Fibroblast of skin of left biceps (primary cell): ENCODE results near the gene PRKG1.
"Not testable (repeated sequence)": the region's sequence is repeated elsewhere in the genome, so short reads cannot be mapped to it uniquely, and the experiment has no call there.

Experiments
- DNase-seq, 2 experiments: peaks; one replicate each; pipeline ENCODE4 v3.0.0-alpha.2; 2013; ENCODE audit warnings: low read depth in 2 of 2

PRKG1 gene

DNA sequence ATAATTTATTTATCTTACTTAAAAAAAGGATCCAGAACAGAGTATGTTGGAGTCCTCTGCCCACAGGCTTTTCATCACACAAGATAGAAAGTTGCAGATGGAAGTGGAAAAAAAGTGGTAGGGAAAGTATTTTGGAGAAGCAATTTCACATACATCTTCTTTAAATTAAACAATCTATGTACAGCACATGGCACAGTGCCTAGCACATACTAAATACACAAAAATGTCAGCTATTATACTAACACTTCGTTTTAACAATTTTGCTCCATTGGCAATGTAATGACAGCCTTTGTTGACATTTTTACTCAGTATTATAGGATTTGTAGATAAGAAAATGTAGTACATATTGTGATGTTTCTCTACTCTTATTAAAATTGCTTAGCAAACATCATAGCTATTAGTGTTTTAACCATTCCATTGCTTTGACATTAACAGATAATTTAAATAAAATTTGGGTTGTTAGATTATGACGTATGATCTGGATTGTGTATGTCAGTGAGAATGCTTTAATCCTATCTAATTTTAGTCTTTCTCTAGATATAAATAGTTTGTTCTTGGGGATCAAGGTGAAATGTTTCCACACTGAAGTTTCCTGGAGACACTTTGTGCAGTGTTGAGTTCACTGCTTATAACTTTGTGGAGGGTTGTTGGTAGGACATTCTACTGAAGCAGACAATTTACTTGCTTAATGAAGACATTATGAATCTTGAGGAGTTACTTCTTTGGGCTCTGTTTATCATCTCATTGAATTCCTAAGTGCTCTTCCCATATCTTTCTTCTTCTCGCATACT, 1037.0 kb downstream of the PRKG1 start:
- DNase-seq: peak; percentile 23 to 38

- no peak for DNase-seq
Observed at GRCh38 chr10:52115823-52116222, 1041.5 kb downstream of the PRKG1 start.

DNA sequence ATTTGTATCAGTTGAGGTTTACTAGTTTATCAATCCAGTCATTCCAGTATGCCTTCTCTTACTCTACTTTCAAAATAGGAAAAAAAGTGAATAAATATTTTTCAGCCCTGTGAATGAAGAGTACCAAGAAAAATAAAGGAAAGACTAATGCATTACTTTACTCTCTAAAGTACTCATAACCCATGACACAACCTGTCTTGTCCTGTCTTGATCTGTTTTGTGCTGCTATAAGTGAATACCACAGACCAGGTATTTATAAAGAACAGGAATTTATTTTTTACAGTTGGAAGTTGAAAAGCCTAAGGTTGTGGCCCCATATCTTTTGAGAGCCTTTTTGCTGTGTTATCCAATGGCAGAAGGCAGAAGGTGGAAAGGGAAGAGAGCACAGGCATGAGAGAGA, 1045.2 kb downstream of the PRKG1 start:
- no peak for DNase-seq

GRCh38 chr10:52121688-52122087, 1047.4 kb downstream of the PRKG1 start:
- no peak for DNase-seq

DNA sequence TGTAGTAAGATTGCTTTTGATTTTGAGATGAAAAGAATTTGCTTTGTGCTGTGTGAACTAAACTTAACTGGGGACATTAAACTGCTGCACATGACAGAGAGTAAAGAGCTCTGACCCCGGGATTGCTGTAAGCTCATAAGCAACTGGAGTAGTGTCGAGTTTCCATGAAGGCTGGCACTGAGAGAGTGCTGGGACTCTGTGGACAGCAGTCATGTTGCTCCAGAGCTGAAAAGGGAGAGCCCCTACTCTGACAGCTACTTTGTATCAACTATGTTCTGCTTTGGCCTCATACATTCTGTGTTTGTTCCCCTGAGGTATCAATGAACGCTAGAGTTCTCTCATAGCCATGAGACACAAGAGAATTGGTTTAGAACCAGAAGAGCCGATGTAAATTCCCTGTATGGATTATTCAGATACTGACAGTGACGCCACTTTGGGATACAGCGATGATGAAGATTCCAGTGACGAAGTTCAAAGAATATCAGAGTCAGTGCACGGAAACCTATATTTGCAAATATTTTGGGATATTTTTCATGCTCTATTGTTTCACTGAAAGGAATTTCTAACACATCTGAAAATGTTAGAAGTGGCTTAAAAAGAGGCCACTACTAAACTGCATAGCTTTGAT, 1053.9 kb downstream of the PRKG1 start:
- DNase-seq: no peak

DNA sequence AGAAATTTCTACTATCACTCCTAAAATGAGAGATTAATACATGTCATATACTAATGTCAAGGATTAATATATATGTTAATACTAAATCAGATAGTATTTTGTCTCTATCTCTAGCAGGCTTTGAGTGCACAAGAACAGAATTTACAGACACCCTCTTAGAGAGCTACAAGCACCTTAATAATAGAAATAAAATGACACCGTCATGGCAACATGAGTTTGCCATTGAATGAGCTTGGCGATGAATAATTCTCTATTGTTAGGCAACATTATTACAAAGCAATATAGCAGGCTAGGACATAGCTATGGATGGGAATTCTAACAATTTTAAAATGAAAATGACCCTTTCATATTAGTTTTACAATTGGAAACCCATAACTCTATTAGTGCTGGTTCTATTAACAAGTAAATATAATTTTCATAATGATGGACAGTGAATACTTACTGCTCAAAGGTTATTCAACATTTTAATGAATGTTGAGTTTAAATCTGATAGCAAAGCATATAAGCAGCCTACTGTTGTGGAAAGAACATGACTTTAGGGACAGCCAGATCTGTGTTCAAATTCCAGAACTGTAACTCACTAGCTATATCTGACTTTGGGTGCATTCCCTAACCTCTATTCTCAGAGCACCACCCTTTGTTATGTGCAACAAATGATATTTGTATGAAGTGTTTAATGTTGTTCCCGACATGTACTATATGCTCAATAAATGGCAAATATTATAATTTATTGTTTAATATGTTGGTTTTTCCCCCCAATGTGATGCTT, 1055.3 kb downstream of the PRKG1 start:
- DNase-seq: no peak

- no peak for DNase-seq
Observed at GRCh38 chr10:52135101-52135500, 1060.8 kb downstream of the PRKG1 start.

- no peak for DNase-seq
Observed at GRCh38 chr10:52136921-52137320, 1062.6 kb downstream of the PRKG1 start.

DNA sequence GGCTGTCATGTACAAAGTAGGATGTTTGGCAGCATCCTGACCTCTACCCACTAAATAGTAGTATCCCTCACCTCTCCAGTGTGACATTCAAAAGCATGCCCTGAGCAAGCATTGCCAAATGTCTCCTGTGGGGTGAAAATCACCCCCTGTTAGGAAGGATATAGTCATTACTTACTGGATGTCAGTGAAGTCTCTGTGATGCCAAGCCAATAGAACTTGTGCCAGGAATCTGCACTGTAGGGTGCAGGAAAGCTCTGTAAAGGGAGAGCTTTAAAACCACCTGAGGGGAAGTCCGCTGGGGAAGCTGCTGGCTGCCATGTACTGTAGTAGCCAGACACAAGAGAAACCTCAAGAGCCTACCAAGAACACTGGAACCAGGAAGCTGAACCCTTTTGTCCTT, 1069.1 kb downstream of the PRKG1 start:
- no peak for DNase-seq

DNA sequence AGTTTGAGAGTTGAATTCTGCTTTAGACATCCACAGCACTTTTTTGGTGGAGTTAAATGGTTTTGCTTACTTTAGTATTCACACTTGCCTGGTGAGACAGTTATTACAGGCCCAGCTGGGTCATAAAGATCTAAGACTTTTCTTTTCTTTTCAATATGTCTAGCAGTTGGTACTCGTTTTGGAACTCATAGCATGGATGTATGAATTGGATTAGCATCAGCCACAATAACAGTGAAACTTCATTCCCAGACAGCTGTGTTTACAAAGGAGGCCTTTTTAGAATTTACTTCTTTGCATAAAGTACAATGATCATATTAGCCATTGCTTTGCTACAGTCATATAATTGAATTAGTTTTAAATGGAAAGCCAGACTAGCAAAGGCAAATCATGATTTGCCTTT, 1071.3 kb downstream of the PRKG1 start:
- no peak for DNase-seq

- DNase-seq: peak; percentile 3 to 4
Observed at GRCh38 chr10:52146766-52147165, 1072.5 kb downstream of the PRKG1 start.

- no peak for DNase-seq
Observed at GRCh38 chr10:52170776-52171175, 1096.5 kb downstream of the PRKG1 start.

DNA sequence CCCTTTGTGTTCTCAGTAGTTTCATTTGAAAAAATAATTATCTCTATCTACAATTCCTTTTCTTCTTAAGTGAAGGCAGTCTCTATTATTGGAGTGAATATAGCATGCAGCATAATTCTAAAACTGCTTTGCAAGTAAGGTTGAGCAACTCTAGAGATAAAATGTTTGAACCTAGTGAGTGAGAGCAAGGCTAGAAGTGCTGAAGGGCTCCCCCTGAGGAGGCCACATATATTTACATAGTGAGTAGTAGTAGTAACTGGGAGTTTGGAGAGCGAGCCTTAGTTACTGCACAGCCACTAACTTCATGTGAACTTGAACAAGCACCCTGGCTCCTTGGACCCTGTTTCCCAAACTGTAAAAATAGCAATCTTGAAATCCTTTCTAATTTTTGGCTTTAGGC, 1098.3 kb downstream of the PRKG1 start:
- no peak for DNase-seq

DNA sequence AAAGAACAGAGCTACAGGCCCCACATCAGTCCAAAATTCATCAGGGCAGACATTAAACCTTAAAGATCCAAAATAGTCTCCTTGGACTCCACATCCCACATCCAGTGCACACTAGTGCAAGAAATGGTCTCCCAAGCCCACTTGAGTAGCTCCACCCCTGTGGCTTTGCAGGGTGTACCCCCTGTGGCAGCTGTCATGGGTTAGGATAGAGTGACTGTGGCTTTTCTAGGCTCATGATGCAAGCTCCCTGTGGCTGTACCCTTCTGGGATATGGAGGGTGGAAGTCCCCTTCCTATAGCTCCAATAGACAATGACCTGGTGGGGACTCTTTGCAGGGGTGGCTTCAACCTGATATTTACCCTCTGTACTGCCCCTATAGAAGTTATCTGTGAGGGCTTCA, 1111.0 kb downstream of the PRKG1 start:
- DNase-seq: no peak

DNA sequence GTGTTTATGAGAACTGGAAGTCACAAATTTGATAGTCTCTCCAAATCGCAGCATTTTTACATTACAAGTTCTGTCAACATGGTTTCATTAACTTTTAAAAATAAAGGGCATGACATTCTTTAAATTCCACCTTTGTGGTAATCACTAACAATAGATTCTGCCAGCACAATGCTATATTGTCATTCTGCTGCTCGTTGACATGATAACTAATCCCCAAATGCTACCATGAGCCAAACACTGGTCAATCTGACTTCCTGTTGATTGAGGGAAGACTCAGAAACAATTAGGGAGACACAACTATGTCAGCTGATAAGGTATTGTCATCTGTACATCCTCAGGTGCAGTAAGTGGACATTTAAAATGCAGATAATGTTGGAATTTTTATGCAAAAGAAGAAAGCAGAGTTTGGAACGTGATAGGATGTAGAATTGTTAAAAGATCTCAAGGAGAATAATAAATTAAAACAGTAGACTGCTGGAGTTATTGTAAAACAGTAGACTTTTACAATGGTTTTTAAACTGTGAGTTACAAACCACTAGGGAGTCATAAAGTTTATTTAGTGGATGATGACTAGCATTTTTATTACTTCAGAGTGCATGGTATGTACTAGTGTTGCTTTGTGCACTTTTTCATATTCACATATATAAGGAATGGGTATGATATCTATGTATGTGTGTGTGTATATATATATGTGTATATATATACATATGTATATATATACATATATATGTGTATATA, 1113.4 kb downstream of the PRKG1 start:
- peak in 1 of 2 experiments; percentile 5 for DNase-seq

GRCh38 chr10:52191049-52191448, 1116.8 kb downstream of the PRKG1 start:
- no peak for DNase-seq

GRCh38 chr10:52194191-52194590, 1119.9 kb downstream of the PRKG1 start:
- DNase-seq: no peak

DNA sequence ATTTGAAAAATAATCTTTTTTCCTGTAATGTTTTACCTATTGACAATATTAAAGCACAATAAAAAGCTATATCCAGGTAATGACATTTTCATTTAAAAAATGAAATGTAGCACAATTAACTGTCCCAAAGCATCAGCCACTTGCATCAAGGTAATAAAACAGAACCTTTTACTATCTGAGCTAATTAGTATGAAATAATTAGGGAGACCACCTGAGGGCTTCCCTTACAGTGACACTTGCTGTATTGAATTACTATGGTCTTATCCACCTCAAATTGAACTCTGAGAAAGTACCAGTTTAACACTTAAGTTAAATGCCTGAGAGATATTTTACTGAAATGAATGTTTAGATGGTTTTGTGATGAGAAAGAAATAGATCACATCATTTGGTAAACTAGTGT, 1120.4 kb downstream of the PRKG1 start:
- no peak for DNase-seq

DNA sequence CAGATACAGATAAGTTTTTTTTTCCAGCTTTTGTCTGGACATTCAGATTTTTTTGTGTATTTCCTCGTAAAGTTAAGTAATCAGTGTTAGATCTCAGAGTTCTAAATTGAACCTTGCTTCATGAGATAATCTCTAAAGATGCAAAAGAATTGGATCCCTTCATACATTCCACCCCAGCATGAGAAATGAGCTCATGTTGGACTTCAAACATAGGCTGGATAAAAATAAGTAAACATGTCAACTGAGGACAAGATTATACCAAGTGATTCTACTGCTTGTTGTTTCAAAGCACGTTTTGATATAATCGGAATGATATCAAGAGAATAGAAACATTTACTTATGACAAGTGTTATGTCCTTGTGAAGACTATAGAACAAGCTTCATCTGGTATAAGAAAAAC, 1122.8 kb downstream of the PRKG1 start:
- DNase-seq: no peak

DNA sequence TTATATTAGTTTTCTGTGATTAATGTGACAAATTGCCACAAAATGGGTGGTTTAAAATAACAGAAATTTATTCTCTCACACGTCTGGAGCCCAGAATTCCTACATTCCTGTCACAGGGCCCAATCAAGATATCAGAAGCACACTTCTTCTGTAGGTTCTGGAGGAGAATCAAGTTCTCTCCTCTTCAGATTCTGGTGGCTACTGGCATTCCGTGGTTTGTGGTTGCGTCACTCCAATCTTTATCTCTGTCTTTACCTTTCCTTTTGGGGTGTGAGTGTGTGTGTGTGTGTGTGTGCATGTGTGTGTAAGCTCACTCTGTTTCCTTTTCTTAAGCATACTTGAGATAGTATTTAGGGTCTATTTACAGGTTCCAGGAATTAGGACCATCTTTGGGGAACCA, 1124.3 kb downstream of the PRKG1 start:
- peak in 1 of 2 experiments; percentile 15 for DNase-seq

- DNase-seq: not testable (repeated sequence)
Observed at GRCh38 chr10:52204906-52205305, 1130.6 kb downstream of the PRKG1 start.

- DNase-seq: no peak
Observed at GRCh38 chr10:52208365-52208764, 1134.1 kb downstream of the PRKG1 start.
